Osteocyte (in vitro differentiated cells): Measurements from ENCODE around the gene HNF1B. TPM values are rescaled to one million over a fixed set of nuclear protein-coding genes. Genes with fewer than 3 reads are reported as not detected.

Experiments
- DNase-seq: peaks from one replicate; pipeline ENCODE4 v3.0.0; 2021; ENCODE audit warnings: mixed read lengths; ENCODE audit not compliant: unreplicated experiment; ENCODE audit errors: extremely low spot score
- H3K27ac Mint-ChIP-seq: one replicate; pipeline ENCODE4 v1.8.0; 2021; ENCODE audit warnings: mild to moderate bottlenecking, mixed read lengths; ENCODE audit not compliant: unreplicated experiment
- H3K27me3 Mint-ChIP-seq: one replicate; pipeline ENCODE4 v1.8.0; 2021; ENCODE audit warnings: mixed read lengths; ENCODE audit not compliant: unreplicated experiment
- H3K36me3 Mint-ChIP-seq: one replicate; pipeline ENCODE4 v1.8.0; 2021; ENCODE audit warnings: mixed read lengths; ENCODE audit not compliant: unreplicated experiment
- H3K4me1 Mint-ChIP-seq: one replicate; pipeline ENCODE4 v1.8.0; 2021; ENCODE audit warnings: mixed read lengths; ENCODE audit not compliant: unreplicated experiment
- H3K4me3 Mint-ChIP-seq: one replicate; pipeline ENCODE4 v1.8.0; 2021; ENCODE audit warnings: mild to moderate bottlenecking, moderate library complexity, mixed read lengths; ENCODE audit not compliant: unreplicated experiment
- H3K9me3 Mint-ChIP-seq: one replicate; pipeline ENCODE4 v1.8.0; 2021; ENCODE audit warnings: mixed read lengths; ENCODE audit not compliant: unreplicated experiment
- CTCF ChIP-seq: fragments of 200-600 bp; sonication (generic); IDR thresholded peaks from 2 replicates; pipeline ENCODE4 v1.5.0; 2021; ENCODE audit warnings: antibody characterized with exemption, mild to moderate bottlenecking, moderate library complexity
- total RNA-seq: library from RNA; stranded (reverse); gene quantifications from 2 replicates; pipeline ENCODE4 v1.2.1, GENCODE V29; 2021

HNF1B gene
- total RNA-seq, 1 donor from 2014 or later, result 8.1 TPM

GRCh38 chr17:37671028-37671823, 73.6 kb downstream of the HNF1B start:
- Mint-ChIP-seq H3K27me3 (no peaks in the 10 kb centered on the region), H3K4me3 (no peak overlapping the region), H3K27ac (peak overlapping the region; percentile 38), H3K36me3 (no peaks in the 10 kb centered on the region), H3K4me1 (peaks cover 10% of the 10 kb centered on the region), H3K9me3 (no peaks in the 10 kb centered on the region)
- TF ChIP-seq CTCF, result no peak
- no peak for DNase-seq

- no peak for TF ChIP-seq CTCF
- no peaks in the 10 kb centered on the region for H3K9me3 Mint-ChIP-seq
- DNase-seq, result no peak
- H3K27me3 Mint-ChIP-seq, result no peaks in the 10 kb centered on the region
- H3K4me1 Mint-ChIP-seq, result peaks cover 6% of the 10 kb centered on the region
- H3K4me3 Mint-ChIP-seq, result no peak overlapping the region
- H3K36me3 Mint-ChIP-seq, result no peaks in the 10 kb centered on the region
- no peak overlapping the region for H3K27ac Mint-ChIP-seq
Observed at GRCh38 chr17:37667039-37667438, 77.8 kb downstream of the HNF1B start.

GRCh38 chr17:37664214-37664613, 80.6 kb downstream of the HNF1B start:
- H3K9me3 Mint-ChIP-seq, result no peaks in the 10 kb centered on the region

GRCh38 chr17:37662353-37662752, 82.5 kb downstream of the HNF1B start:
- no peak for TF ChIP-seq CTCF
- Mint-ChIP-seq H3K4me1 (no peaks in the 10 kb centered on the region), H3K36me3 (no peaks in the 10 kb centered on the region), H3K4me3 (no peak overlapping the region), H3K9me3 (no peaks in the 10 kb centered on the region), H3K27me3 (no peaks in the 10 kb centered on the region), H3K27ac (no peak overlapping the region)
- DNase-seq, result no peak

More at GRCh38 chr17:37664214-37664613, 80.6 kb downstream of the HNF1B start:
- Mint-ChIP-seq H3K27ac (no peak overlapping the region), H3K36me3 (no peaks in the 10 kb centered on the region), H3K4me1 (no peaks in the 10 kb centered on the region), H3K27me3 (no peaks in the 10 kb centered on the region), H3K4me3 (no peak overlapping the region)
- no peak for TF ChIP-seq CTCF
- DNase-seq, result no peak

- H3K27me3 Mint-ChIP-seq, result no peaks in the 10 kb centered on the region
- TF ChIP-seq CTCF, result no peak
- H3K9me3 Mint-ChIP-seq, result no peaks in the 10 kb centered on the region
- no peak overlapping the region for H3K4me3 Mint-ChIP-seq
- H3K4me1 Mint-ChIP-seq, result no peaks in the 10 kb centered on the region
- H3K36me3 Mint-ChIP-seq, result no peaks in the 10 kb centered on the region
- H3K27ac Mint-ChIP-seq, result no peak overlapping the region
- no peak for DNase-seq
Observed at GRCh38 chr17:37661400-37662014, 83.4 kb downstream of the HNF1B start.
